ENCODE measurements around the gene AMER2. TPM values are rescaled to one million over a fixed set of nuclear protein-coding genes. Genes with fewer than 3 reads are reported as not detected.

The AMER2 gene
- total and polyA plus RNA-seq, 10 donors, result not detected

DNA sequence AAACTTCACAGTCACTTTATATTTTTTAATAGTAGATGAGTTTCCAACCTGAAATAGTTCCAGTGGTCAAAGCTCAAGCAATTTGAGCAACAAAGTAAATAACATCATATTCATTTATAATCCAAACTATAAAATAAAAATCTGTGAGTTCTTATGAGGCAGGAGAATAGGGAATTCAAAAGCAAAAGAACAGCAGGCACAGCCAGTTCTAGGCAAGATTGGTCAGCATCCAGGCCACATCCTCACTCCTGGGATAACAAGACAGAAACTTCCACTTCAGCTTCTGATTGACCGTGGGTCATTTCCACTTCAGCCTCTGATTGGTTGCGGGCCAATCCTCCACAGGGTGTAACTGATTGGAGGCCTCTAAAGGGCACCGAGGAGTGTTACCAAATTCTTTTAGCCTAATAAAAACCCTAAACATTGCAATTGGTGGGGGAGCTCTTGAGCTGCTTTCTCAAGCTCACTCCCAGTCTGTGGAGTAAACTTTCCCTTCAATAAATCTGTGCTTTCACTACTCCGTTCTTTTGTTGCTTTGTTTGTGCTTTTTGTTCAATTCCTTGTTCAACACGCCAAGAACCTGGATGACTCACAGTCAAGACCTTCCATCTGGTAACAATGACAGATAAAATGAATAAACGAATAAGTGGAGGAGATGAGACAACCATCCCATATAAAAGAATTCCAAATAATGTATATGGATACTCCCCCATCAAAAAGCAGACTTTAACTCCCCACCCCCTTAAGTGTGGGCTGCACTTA lies 42.6 kb upstream of the AMER2 start:
- WGBS, 5 donors, result 51 to 69% (median 59%) methylated on average over 6 of the region's 6 CpGs
- no peak for TF ChIP-seq POLR2AphosphoS5 (IDR thresholded peaks at IDR 0.05)
- no peak for TF ChIP-seq POLR2A (IDR thresholded peaks at IDR 0.05)
- TF ChIP-seq, protein P1, sequence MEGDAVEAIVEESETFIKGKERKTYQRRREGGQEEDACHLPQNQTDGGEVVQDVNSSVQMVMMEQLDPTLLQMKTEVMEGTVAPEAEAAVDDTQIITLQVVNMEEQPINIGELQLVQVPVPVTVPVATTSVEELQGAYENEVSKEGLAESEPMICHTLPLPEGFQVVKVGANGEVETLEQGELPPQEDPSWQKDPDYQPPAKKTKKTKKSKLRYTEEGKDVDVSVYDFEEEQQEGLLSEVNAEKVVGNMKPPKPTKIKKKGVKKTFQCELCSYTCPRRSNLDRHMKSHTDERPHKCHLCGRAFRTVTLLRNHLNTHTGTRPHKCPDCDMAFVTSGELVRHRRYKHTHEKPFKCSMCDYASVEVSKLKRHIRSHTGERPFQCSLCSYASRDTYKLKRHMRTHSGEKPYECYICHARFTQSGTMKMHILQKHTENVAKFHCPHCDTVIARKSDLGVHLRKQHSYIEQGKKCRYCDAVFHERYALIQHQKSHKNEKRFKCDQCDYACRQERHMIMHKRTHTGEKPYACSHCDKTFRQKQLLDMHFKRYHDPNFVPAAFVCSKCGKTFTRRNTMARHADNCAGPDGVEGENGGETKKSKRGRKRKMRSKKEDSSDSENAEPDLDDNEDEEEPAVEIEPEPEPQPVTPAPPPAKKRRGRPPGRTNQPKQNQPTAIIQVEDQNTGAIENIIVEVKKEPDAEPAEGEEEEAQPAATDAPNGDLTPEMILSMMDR (IDR thresholded peaks at IDR 0.05 in 8 of 11, conservative IDR thresholded peaks at IDR 0.05 in 3 of 11), result no peak

DNA sequence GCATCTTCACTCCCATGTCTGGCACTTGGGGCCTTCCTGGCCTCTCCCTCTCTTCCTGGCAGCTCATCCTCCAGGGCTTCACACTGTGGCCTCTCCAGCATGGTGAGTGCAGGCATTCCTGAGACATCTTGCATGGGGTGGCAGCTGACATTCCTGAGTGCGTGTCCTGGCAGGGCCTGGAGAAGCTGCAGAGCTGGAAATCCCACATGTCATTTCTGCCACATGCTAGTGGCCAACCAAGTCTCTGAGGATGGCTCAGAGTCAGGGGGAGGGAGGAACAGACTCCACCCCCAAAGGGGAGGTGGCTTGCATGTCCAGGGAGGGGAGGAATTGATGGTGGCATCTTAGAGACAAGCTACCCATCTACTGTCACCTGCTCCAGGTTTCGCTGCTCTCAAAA lies 41.6 kb upstream of the AMER2 start:
- no peak overlapping the region for H3K27ac ChIP-seq
- no peak overlapping the region for H3K4me3 ChIP-seq
- DNase-seq, result no peak
- peaks cover 0 to 9% (median 0%) of the 10 kb centered on the region in 7 donors for H3K27me3 ChIP-seq (replicated peaks in 1 of 7)
- H3K36me3 ChIP-seq, result no peaks in the 10 kb centered on the region
- intact Hi-C loops (cut with DNase I; ENCODE audit: low total_unique reads), result no loop called here
- H3K9me3 ChIP-seq, result no peaks in the 10 kb centered on the region
- no peaks in the 10 kb centered on the region for H3K4me1 ChIP-seq
- 92 to 100% (median 94%) methylated on average over 1 to 2 of the region's 2 CpGs for WGBS, 5 donors
- TF ChIP-seq POLR2AphosphoS5 (IDR thresholded peaks at IDR 0.05) (no peak), POLR2A (IDR thresholded peaks at IDR 0.05) (no peak)
- TF ChIP-seq, protein P1 (IDR thresholded peaks at IDR 0.05 in 8 of 11, conservative IDR thresholded peaks at IDR 0.05 in 3 of 11), result no peak

More for the DNA sequence above, 42.6 kb upstream of the AMER2 start:
- H3K27ac ChIP-seq, result no peak overlapping the region
- no peaks in the 10 kb centered on the region for H3K36me3 ChIP-seq
- no peaks in the 10 kb centered on the region for H3K4me1 ChIP-seq
- no peak for DNase-seq
- H3K9me3 ChIP-seq, result no peaks in the 10 kb centered on the region
- intact Hi-C loops (cut with DNase I; ENCODE audit: low total_unique reads), result no loop called here
- peaks cover 0 to 7% (median 0%) of the 10 kb centered on the region in 7 donors for H3K27me3 ChIP-seq (replicated peaks in 1 of 7)
- no peak overlapping the region for H3K4me3 ChIP-seq

DNA sequence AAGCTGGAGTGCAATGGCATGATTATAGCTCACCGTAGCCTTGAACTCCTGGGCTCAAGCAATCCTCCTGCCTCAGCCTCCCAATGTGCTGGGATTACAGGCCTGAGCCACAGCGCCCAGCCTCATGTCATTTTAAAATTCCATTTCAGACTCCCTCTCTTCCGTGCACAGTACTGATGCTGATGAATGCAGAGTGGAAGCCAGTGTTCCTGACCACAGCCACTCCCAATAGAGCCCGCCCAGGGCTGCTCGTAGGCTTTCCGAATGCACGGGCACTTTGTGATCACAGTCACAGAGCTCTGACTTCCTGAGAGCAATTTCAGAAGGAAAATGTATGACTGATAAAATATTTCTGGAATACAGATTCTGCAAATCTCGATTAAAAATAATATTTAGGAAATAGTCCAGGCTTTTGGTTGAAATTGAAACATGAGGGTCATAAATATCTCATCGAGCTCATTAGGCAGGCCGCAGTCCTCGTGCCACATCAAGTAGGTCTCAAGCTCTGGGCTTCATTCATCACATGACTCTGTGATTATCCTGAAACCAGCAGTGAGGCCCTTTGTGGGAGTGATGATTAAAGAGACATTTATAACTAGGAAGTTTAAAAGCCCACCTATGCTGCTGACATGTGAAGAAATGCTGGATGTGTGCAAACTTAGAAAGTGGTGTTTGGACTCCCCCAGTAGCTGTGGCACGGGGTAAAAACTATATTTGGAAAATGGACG lies 38.9 kb upstream of the AMER2 start:
- Histone ChIP-seq H3K27ac (no peak overlapping the region), H3K9me3 (no peaks in the 10 kb centered on the region), H3K36me3 (no peaks in the 10 kb centered on the region), H3K4me1 (no peaks in the 10 kb centered on the region), H3K4me3 (no peak overlapping the region), H3K27me3 (replicated peaks in 1 of 7) (peaks cover 0 to 13% (median 0%) of the 10 kb centered on the region in 7 donors)
- intact Hi-C loops (cut with DNase I; ENCODE audit: low total_unique reads), result no loop called here
- TF ChIP-seq, protein P1 (IDR thresholded peaks at IDR 0.05 in 8 of 11, conservative IDR thresholded peaks at IDR 0.05 in 3 of 11), result no peak
- TF ChIP-seq POLR2AphosphoS5 (IDR thresholded peaks at IDR 0.05) (no peak), POLR2A (IDR thresholded peaks at IDR 0.05) (no peak)
- no peak for DNase-seq
- 78 to 84% (median 82%) methylated on average over 13 of the region's 13 CpGs for WGBS, 5 donors

DNA sequence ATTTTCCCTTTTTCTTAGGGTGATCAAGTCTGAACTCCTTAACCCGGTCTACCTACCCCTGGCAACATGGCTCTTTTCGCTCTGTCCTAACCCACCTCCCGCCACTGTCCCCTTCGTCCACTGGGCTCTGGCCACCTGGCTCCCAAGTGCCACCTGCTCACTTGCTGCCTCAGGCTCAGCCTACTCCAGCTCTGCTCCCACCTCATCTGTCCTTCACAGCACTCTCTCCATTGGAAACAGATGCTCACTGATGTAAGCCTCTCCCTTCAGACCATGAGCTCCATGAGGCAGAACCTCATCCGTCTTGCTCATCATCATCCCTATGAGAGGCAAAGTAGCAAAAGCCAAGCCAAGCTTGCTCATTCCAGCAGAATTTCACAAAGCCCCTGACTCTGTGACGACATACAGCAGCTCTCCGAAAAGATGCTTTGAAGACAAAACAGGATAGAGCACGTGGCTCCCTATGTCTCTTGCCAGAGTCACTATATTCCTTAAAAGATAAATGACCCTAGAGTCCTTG lies 35.3 kb upstream of the AMER2 start:
- intact Hi-C loops (cut with DNase I; ENCODE audit: low total_unique reads), result no loop called here
- TF ChIP-seq, protein P1 (IDR thresholded peaks at IDR 0.05 in 8 of 11, conservative IDR thresholded peaks at IDR 0.05 in 3 of 11), result no peak
- TF ChIP-seq POLR2AphosphoS5 (IDR thresholded peaks at IDR 0.05), result no peak
- TF ChIP-seq POLR2A (IDR thresholded peaks at IDR 0.05), result no peak
- no peaks in the 10 kb centered on the region for H3K4me1 ChIP-seq
- no peaks in the 10 kb centered on the region for H3K36me3 ChIP-seq
- H3K4me3 ChIP-seq, result no peak overlapping the region
- no peak overlapping the region for H3K27ac ChIP-seq
- 86 to 94% (median 88%) methylated on average over 8 of the region's 8 CpGs for WGBS, 5 donors
- no peak for DNase-seq
- no peaks in the 10 kb centered on the region for H3K9me3 ChIP-seq
- H3K27me3 ChIP-seq (replicated peaks in 1 of 7), result peaks cover 0 to 34% (median 0%) of the 10 kb centered on the region in 7 donors
